GM21528 (cell line): Measurements from ENCODE around the gene UQCRHL.
"Not testable (repeated sequence)": the region's sequence is repeated elsewhere in the genome, so short reads cannot be mapped to it uniquely, and the experiment has no call there.

ENCODE experiments used
- ATAC-seq: cut with Tn5 transposase; IDR thresholded peaks from one replicate; pipeline ENCODE4 v1.9.1; 2021; ENCODE audit warnings: mild to moderate bottlenecking, moderate library complexity; ENCODE audit not compliant: unreplicated experiment, low FRiP score

Gene UQCRHL

GRCh38 chr1:15807549-15807948, at the start of gene UQCRHL:
UQCRHL (minus strand) TSS chr1:15807649; CDS start chr1:15807649, 0 bp downstream.
- not testable (repeated sequence) for ATAC-seq

- ATAC-seq = no peak
These were observed 49.4 kb upstream of the UQCRHL start for GRCh38 chr1:15856888-15857287.

- ATAC-seq = no peak
These were observed 45.4 kb upstream of the UQCRHL start for GRCh38 chr1:15852828-15853302.

- no peak for ATAC-seq
These were observed 44.8 kb upstream of the UQCRHL start for GRCh38 chr1:15852036-15852827.

GRCh38 chr1:15851210-15852035, 44.0 kb upstream of the UQCRHL start:
- ATAC-seq = no peak

GRCh38 chr1:15850471-15851001, 43.1 kb upstream of the UQCRHL start:
- ATAC-seq = no peak

GRCh38 chr1:15849775-15850324, 42.4 kb upstream of the UQCRHL start:
- ATAC-seq = no peak

GRCh38 chr1:15848929-15849774, 41.7 kb upstream of the UQCRHL start:
- ATAC-seq = no peak

GRCh38 chr1:15848143-15848928, 40.9 kb upstream of the UQCRHL start:
- ATAC-seq = peak; percentile 16

- ATAC-seq = no peak
These were observed 40.4 kb upstream of the UQCRHL start for GRCh38 chr1:15847893-15848142.

- peak; percentile 59 for ATAC-seq
These were observed 39.8 kb upstream of the UQCRHL start, which contains the start of gene SPEN for GRCh38 chr1:15847100-15847892. SPEN (plus strand) TSS chr1:15847707; CDS start chr1:15848068, 361 bp downstream.

- ATAC-seq = not testable (repeated sequence)
These were observed 38.6 kb upstream of the UQCRHL start for GRCh38 chr1:15846056-15846455.

- no peak for ATAC-seq
These were observed 36.5 kb upstream of the UQCRHL start for GRCh38 chr1:15843826-15844572.

- no peak for ATAC-seq
These were observed 31.3 kb upstream of the UQCRHL start for GRCh38 chr1:15838721-15839120.

GRCh38 chr1:15837931-15838330, 30.5 kb upstream of the UQCRHL start:
- no peak for ATAC-seq

- no peak for ATAC-seq
These were observed 29.6 kb upstream of the UQCRHL start for GRCh38 chr1:15836772-15837669.

- ATAC-seq = not testable (repeated sequence)
These were observed 29.0 kb upstream of the UQCRHL start for GRCh38 chr1:15836511-15836771.
